HepG2 (cell line): ENCODE measurements around the gene FAM193A. TPM values are rescaled to one million over a fixed set of nuclear protein-coding genes. Genes with fewer than 3 reads are reported as not detected.
A peak's percentile ranks its signal among the peaks of the same experiment; 100 is the strongest.

Source experiments
- BRF2 ChIP-seq: sonication (generic); formaldehyde crosslinking; IDR thresholded peaks from 2 replicates; pipeline ENCODE4 v1.8.1; 2022; ENCODE audit warnings: mild to moderate bottlenecking, missing genetic modification reagents
- HDAC1 ChIP-seq: sonication (generic); formaldehyde crosslinking; IDR thresholded peaks from 2 replicates; pipeline ENCODE4 v1.5.1; 2020; ENCODE audit warnings: mild to moderate bottlenecking, missing genetic modification reagents
- HNF4A ChIP-seq: sonication (generic); formaldehyde crosslinking; IDR thresholded peaks from 2 replicates; pipeline ENCODE4 v1.4.0; 2020; ENCODE audit warnings: missing genetic modification reagents
- MAX ChIP-seq: IDR thresholded peaks from 2 replicates; pipeline ENCODE4 v1.6.1; 2012; ENCODE audit warnings: inconsistent platforms
- MIER2 ChIP-seq: IDR thresholded peaks from 2 replicates; pipeline ENCODE4 v1.6.1; 2016; ENCODE audit warnings: missing biosample characterization, missing genetic modification reagents
- PATZ1 ChIP-seq: sonication (generic); formaldehyde crosslinking; IDR thresholded peaks from 2 replicates; pipeline ENCODE4 v1.4.0; 2020; ENCODE audit warnings: missing genetic modification reagents
- PHF21A ChIP-seq: sonication (generic); formaldehyde crosslinking; IDR thresholded peaks from 2 replicates; pipeline ENCODE4 v1.5.0; 2020; ENCODE audit warnings: mild to moderate bottlenecking, missing genetic modification reagents
- SNAI1 ChIP-seq: sonication (generic); formaldehyde crosslinking; IDR thresholded peaks from 2 replicates; pipeline ENCODE4 v1.5.0; 2020; ENCODE audit warnings: mild to moderate bottlenecking, missing genetic modification reagents, borderline replicate concordance
- SUZ12 ChIP-seq: fragments of 150-350 bp; IDR thresholded peaks from 2 replicates; pipeline ENCODE4 v1.6.1; 2014; ENCODE audit warnings: low read depth, low read length
- TAF1 ChIP-seq: sonication (generic); formaldehyde crosslinking; IDR thresholded peaks from 2 replicates; pipeline ENCODE4 v1.4.0; 2020; ENCODE audit warnings: missing genetic modification reagents
- TERF1 ChIP-seq: sonication (generic); formaldehyde crosslinking; IDR thresholded peaks from 2 replicates; pipeline ENCODE4 v1.8.0; 2022; ENCODE audit warnings: mild to moderate bottlenecking, missing genetic modification reagents, moderate library complexity
- ZFP36L2 ChIP-seq: sonication (generic); formaldehyde crosslinking; IDR thresholded peaks from 2 replicates; pipeline ENCODE4 v1.4.0; 2020; ENCODE audit warnings: missing genetic modification reagents
- ZFYVE20 ChIP-seq: sonication (generic); formaldehyde crosslinking; IDR thresholded peaks from 2 replicates; pipeline ENCODE4 v1.8.0; 2023; ENCODE audit warnings: low read depth, mild to moderate bottlenecking, moderate library complexity, missing genetic modification reagents, borderline replicate concordance
- ZNF263 ChIP-seq: sonication (generic); formaldehyde crosslinking; IDR thresholded peaks from 2 replicates; pipeline ENCODE4 v1.4.0; 2020; ENCODE audit warnings: missing genetic modification reagents
- ZNF362 ChIP-seq: sonication (generic); formaldehyde crosslinking; IDR thresholded peaks from 2 replicates; pipeline ENCODE4 v1.4.0; 2020; ENCODE audit warnings: missing genetic modification reagents, mild to moderate bottlenecking, borderline replicate concordance
- polyA plus RNA-seq, 8 experiments: library from polyadenylated mRNA; depleted of rRNA in 3 of 8; stranded (reverse) in 7 of 8; unstranded in 1 of 8; fragments of >200 nt; fragmentation: Illumina TruSeq in 4 of 8; extraction: Trizol in 4 of 8; gene quantifications; 2 replicates each; pipeline versions ENCODE4 v1.2.1 to v1.2.3, GENCODE V29; 2011 to 2016; ENCODE audit warnings: low read depth in 4 of 8, missing spikeins in 1 of 8, mixed read lengths in 1 of 8; ENCODE audit not compliant: insufficient read depth in 1 of 8
- total RNA-seq, 5 experiments: library from RNA; depleted of rRNA; stranded (reverse); fragments of >200 nt; fragmentation: Illumina TruSeq; extraction: Trizol; gene quantifications; 2 replicates each; pipeline ENCODE4 v1.2.3, GENCODE V29; 2016; ENCODE audit warnings: low read depth in 1 of 5

FAM193A gene
- total and polyA plus RNA-seq, 2 of the 13 experiments (the other 11 are each of a cell fraction or from before 2014, with no cell fraction given) = 5.7 to 8.7 TPM

- TF ChIP-seq SUZ12 (no peak), ZFYVE20 (no peak), BRF2 (CRISPR knock-in tag) (no peak), PHF21A (CRISPR knock-in tag) (no peak), TAF1 (no peak), SNAI1 (CRISPR knock-in tag) (no peak), ZFP36L2 (CRISPR knock-in tag) (no peak), MIER2 (no peak), HNF4A (peak; percentile 53), ZNF362 (CRISPR knock-in tag) (no peak), MAX (peak; percentile 12; the same call in 1 of the 2 replicates), TERF1 (no peak), ZNF263 (CRISPR knock-in tag) (0 out of 2 replicates have a peak, but pooled peaks have one; percentile 3), HDAC1 (peak; percentile 4; the same call in 1 of the 2 replicates), PATZ1 (peak; percentile 25; the same call in 1 of the 2 replicates)
Observed at GRCh38 chr4:2754848-2755819, 218.7 kb downstream of the FAM193A start (continued).
